HT-29 (cell line): Measurements from ENCODE around the gene IFT88. TPM values are rescaled to one million over a fixed set of nuclear protein-coding genes. Genes with fewer than 3 reads are reported as not detected.
"Not testable (repeated sequence)": the region's sequence is repeated elsewhere in the genome, so short reads cannot be mapped to it uniquely, and the experiment has no call there.

Experiments used
- DNase-seq: peaks from one replicate; pipeline ENCODE4 v3.0.0-alpha.2; 2015; ENCODE audit warnings: low spot score
- total RNA-seq: library from RNA; depleted of rRNA; stranded (reverse); fragments of >200 nt; shearing (Covaris generic); gene quantifications from 2 replicates; pipeline ENCODE4 v1.2.3, GENCODE V29; 2014

The IFT88 gene
- total RNA-seq, 1 experiment from 2014 or later, result 9.6 TPM

DNA sequence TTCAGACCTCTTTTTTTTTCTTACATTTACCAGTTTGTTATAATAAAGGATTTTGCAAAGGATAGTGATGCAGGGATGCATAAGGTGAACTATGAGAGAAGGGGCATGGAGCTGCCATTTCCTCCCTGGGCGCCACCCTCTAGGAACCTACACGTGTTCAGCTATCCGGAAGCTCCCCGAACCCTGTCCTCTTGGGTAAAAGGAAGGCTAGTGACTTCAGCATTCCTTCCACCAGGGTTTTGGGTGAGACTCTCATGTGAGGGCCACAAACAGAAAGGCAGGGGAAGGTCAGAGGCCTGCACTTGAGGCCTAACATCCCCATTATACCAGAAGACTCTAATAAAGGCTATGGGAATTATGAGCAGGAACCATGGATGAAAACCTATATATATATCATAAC lies 57.3 kb downstream of the IFT88 start:
- DNase-seq, result no peak

DNA sequence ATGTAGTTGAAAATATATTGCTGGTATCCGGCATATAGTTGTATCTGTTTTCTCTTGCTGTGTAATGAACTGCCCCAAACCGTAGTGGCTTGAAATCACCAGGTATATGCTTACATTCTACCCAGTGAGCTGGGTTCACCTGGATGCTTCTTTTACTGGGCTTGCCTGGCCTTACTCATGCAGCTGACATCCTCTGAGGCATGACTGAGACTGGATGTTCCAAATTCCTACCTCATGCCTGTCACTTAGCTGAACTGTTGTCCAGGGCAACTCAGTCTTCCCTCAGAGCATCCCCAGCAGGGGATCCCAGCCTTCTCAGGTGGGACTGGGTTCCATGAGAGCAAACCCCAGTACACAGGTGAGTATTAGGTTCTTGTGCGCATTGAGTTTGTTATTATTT lies 66.8 kb downstream of the IFT88 start:
- DNase-seq, result no peak

GRCh38 chr13:20636079-20636478 lies 69.1 kb downstream of the IFT88 start:
- DNase-seq, result no peak

- DNase-seq, result no peak
These were observed 70.9 kb downstream of the IFT88 start for GRCh38 chr13:20637811-20638210.

DNA sequence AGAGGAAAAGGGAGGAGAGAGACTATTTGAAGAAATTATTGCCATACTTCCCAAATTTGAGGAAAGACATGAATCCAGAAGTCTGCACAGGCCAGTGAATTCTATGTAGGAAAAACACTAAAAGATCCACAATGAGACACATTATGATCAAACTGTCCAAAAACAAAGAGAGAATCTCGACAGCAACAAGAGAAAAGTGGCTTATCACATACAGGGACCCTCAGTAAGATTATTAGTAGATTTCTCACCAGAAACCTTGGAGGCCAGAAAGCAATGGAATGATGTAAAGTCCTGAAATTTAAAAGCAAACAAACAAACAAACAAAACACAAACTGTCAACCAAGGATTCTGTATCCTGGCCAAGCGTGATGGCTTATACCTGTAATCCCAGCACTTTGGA lies 80.8 kb downstream of the IFT88 start:
- no peak for DNase-seq

- no peak for DNase-seq
These were observed 86.0 kb downstream of the IFT88 start for GRCh38 chr13:20652946-20653345.

DNA sequence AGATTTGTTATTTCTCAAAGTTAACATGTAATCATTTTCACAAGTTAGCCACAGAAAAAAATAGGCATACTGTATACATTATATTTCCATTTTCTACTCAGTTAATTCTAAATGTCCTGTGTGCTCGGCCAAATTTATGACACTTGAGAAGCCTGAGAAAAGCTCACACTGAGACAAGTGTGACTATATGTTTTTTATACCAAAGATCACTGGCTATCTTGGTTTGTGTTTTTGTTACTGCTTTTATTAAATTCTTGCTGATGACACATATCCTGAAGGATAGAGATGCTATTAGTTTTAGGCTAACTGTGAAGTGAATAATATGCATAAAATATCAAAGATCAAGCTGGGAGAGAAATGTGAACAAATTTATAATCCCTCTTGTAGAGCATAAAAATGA lies 87.2 kb downstream of the IFT88 start:
- DNase-seq, result no peak

DNA sequence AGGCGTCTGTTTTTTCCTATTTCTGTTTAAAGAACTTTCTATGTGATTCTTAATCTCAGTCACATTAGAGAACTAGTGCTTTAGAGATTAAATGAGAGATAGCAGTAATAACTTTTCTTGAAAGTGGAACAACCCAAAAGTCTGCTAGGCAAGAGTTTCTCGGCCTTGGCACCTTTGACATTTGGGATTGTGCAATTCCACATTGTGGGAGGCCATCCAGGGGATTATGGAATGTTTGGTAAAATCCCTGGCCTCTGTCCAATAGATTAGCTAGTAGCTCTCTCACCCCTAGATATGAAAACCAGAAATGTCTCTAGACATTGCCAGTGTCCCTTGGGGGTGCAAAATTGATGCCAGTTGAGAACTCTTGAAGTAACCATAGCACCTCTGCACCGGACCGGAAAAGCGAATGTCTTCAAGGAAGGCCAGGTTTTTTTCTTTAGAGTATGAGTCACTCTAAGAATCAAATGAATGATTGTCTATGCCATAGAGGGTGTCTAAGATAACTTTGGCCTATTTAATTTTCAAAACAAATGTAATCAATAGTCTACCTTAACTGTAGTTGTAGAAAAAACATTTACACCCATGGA lies 91.6 kb downstream of the IFT88 start:
- DNase-seq, result no peak

DNA sequence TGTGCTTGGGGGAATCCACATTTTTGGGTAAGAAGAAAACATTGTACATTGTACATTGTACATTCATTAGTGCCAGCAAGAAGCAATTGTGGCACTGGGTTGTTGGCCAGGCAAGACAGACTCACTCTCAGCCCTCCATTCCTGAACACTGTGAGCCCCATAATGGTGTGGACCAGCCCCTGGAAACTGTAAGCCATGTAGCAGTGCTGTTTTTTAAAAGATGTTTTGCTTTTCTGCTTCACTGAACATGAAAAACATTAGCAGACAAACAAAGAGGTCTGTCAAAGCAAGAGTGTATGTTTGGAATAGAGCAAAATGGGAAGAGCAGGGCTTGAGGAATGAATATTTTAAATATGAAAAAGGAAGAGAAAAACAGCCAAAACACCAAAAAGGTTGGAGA lies 97.4 kb downstream of the IFT88 start:
- no peak for DNase-seq

- no peak for DNase-seq
These were observed 100.0 kb downstream of the IFT88 start for GRCh38 chr13:20666948-20667347.

- DNase-seq, result no peak
These were observed 101.0 kb downstream of the IFT88 start for GRCh38 chr13:20667857-20668437.

DNA sequence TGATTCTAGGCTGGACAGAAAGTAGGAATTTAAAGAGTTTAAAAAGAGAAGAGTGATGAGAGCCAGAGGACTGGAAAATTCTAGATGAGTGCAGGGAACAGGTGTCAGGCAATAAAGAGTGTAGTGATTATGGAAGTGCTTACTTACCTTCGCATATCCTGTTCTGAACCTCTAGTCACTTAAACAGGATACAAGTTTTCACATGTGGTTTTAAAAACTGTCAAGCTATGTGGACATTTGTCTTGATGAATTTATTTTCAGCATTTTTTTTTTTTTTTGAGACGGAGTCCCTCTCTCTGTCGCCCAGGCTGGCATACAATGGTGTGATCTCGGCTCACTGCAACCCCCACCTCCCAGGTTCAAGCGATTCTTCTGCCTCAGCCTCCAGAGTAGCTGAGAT lies 102.2 kb downstream of the IFT88 start:
- DNase-seq, result no peak

- DNase-seq, result no peak
These were observed 104.8 kb downstream of the IFT88 start for GRCh38 chr13:20671789-20672188.

DNA sequence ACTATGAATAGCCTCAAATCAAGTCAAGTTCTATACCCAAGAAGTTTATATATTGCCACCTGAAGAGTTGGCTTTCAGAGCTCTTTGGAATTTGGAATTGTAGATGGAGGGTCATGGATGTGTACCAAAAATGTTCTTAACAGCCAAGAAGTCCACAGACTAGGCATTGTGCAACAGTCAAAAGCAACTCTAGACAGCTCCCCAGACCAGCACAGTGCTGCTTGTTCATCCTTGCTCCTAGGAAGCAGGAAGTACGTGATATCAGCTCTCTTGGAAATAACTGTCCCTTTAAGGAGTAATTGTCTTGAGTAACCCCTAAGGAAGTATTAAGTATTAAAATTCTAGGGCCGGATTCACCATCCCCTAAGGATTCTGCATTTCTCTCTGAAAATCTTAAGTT lies 105.8 kb downstream of the IFT88 start:
- no peak for DNase-seq

DNA sequence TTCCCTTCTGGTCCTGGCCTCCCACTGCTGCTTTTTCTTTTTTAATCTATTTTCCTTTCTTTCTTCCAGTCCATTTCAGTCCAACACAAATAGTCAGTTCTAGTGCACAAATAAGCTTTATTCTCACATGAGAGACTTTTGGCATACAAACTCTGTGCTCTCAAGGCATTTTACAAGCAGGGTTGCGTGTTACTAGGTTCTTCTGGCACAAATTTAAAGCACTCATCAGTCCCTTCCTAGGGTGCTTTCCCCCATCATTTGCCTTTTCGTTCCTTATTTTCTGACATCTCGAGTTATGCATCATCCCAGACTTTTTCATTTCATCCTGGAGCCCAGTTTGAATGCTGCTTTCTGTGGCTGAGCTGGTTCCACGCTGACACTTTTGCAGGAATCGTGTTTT lies 106.8 kb downstream of the IFT88 start:
- DNase-seq, result no peak

GRCh38 chr13:20676213-20676612 lies 109.3 kb downstream of the IFT88 start:
- peak; percentile 46 for DNase-seq

GRCh38 chr13:20678606-20679005 lies 111.6 kb downstream of the IFT88 start:
- not testable (repeated sequence) for DNase-seq

DNA sequence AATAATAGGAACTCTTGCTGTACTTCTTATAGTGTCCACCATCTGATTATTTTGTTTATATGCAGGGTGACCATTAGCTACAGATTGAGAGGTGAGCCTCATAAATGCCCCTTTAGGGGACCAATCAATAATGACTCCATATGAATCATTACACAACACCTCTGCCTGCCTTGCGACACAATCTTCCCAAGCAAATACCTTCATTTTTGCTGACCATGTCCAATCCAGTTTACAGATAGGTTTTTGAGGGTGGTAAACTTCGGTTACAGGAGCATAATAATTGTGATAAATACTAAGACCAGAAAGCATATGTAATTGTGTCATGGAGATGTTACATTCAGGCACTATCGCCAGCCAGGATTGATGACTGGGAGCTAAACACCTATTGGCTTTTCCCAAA lies 112.9 kb downstream of the IFT88 start:
- DNase-seq, result no peak

GRCh38 chr13:20680416-20681080 lies 113.6 kb downstream of the IFT88 start:
- DNase-seq, result no peak

GRCh38 chr13:20681481-20681880 lies 114.5 kb downstream of the IFT88 start:
- not testable (repeated sequence) for DNase-seq

GRCh38 chr13:20682061-20682460 lies 115.1 kb downstream of the IFT88 start:
- no peak for DNase-seq

DNA sequence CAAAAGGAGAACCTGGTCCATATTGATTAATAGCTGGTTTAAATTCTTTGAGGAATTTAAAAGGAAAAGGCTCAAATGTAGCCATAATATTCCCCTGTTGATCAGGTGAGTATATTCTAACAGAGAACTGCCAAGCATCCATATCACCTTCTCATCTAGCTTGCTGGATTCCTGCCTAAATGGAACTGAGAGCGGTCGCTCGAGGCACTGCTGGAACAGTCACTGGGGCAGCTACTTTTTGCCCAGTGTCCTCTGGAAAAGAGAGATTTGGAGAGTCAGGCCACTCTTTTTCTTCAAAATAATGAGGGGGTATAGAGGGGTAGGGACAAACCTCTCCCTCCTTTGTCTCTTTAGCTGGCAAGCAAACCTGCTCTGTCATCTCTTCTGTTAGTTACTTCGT lies 117.1 kb downstream of the IFT88 start:
- no peak for DNase-seq

DNA sequence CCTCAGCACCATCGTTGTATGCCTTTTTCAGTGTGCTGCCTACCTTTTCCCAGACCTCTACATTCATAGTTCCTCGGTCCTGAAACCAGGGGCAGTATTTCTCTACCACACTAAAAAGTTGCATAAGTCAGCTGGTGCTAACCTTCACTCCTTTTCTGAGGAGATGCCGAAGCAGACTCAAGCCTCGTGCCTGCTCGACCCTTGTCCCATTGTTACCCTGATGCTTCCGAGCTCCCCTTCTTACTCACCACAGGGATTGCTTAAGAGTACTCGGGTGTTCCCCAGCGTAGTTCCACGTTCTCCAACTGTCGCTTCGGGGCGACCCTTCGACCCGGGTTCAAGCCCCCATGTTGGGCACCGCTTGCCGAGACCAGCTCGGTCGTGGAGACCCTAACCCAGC lies 117.6 kb downstream of the IFT88 start:
- no peak for DNase-seq
